Activated naive CD4-positive, alpha-beta T cell treated with anti-CD3 and anti-CD28 coated beads, Interleukin-2, amount 10 ng/mL, durations not matched to agents 7 days and 5 days (primary cell): ENCODE data around the gene KRTAP20-3.

Source experiments
- CTCF ChIA-PET: fragments of 350-600 bp; sonication (Branson Sonifier 250); formaldehyde crosslinking; loops from one replicate; lab custom pipeline; 2021; ENCODE audit warnings: antibody characterized with exemption; lab: Charles Lee
- DNase-seq: peaks from one replicate; pipeline ENCODE4 v3.0.0-alpha.2; 2020
- H3K27ac Mint-ChIP-seq: one replicate; pipeline ENCODE4 v1.8.0; 2021; ENCODE audit warnings: mild to moderate bottlenecking, moderate library complexity, mixed read lengths
- H3K27me3 Mint-ChIP-seq: one replicate; pipeline ENCODE4 v1.8.0; 2021; ENCODE audit warnings: mild to moderate bottlenecking, mixed read lengths
- H3K36me3 Mint-ChIP-seq: one replicate; pipeline ENCODE4 v1.8.0; 2021; ENCODE audit warnings: mixed read lengths
- H3K4me1 Mint-ChIP-seq: one replicate; pipeline ENCODE4 v1.8.0; 2021; ENCODE audit warnings: mixed read lengths
- H3K4me3 Mint-ChIP-seq: one replicate; pipeline ENCODE4 v1.8.0; 2021; ENCODE audit warnings: mild to moderate bottlenecking, moderate library complexity, mixed read lengths
- H3K9me3 Mint-ChIP-seq: one replicate; pipeline ENCODE4 v1.8.0; 2021; ENCODE audit warnings: mixed read lengths

Gene KRTAP20-3

GRCh38 chr21:30642564-30642963, at the start of gene KRTAP20-3:
KRTAP20-3 (plus strand) TSS chr21:30642864.
- CTCF ChIA-PET: no interaction called here
- no peaks in the 10 kb centered on the region for H3K27me3 Mint-ChIP-seq
- H3K9me3 Mint-ChIP-seq: peaks cover 3% of the 10 kb centered on the region
- H3K4me1 Mint-ChIP-seq: no peaks in the 10 kb centered on the region
- DNase-seq: no peak
- H3K36me3 Mint-ChIP-seq: no peaks in the 10 kb centered on the region
- H3K27ac Mint-ChIP-seq: peak within 1 kb of the TSS; percentile 9
- H3K4me3 Mint-ChIP-seq: no peak within 1 kb of the TSS

DNA sequence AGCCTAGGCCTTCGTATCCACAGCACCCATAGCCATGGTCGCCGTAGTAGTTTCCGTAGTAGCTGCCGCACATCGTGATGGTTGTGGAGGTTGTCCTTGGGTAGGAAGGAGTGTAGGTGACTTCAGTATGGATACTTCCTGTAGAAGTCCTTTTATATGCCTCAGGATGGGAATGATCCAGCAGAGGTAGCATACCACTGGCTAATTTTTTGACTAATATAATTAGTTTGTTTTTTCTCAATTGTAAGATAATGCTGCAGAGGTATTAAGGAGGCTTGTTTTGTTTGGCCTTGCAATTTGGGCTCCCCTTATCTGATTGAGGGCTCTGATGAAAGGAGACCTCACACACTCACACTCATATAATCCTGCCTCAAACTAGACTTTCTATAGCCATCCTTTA, 43.9 kb upstream of the KRTAP20-3 start, which contains the start of gene KRTAP6-2:
Gene KRTAP6-2, minus strand, starts transcription at position 101 of the 400 bp plus-strand sequence. Its CDS starts 28 bp downstream, at position 73.
- Mint-ChIP-seq H3K9me3 (peaks cover 6% of the 10 kb centered on the region), H3K4me3 (no peak within 1 kb of the TSS), H3K27me3 (no peaks in the 10 kb centered on the region), H3K36me3 (no peaks in the 10 kb centered on the region), H3K4me1 (no peaks in the 10 kb centered on the region), H3K27ac (no peak within 1 kb of the TSS)
- CTCF ChIA-PET: no interaction called here
- no peak for DNase-seq

DNA sequence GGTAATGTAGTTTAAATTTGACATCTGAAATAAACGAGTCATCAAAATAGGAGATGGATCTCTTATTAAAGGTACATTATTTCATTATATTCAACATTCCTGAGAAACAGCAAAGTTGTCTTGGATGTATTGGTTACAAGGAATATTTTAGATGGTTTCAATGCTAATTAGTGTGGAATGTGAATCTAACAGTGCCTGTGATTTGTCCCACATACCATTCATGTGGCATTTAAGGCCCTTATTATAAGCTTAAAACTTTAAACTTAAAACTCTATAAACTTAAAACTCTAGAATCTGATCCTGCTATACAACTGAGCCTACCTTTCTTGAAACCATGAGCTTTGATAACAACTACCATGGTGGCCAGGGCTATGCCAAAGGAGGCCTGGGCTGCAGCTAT, 41.9 kb upstream of the KRTAP20-3 start, which contains the start of gene KRTAP22-1:
Gene KRTAP22-1, plus strand, starts transcription at position 301 of the 400 bp plus-strand sequence.
- H3K27ac Mint-ChIP-seq: no peak within 1 kb of the TSS
- H3K27me3 Mint-ChIP-seq: no peaks in the 10 kb centered on the region
- CTCF ChIA-PET: no interaction called here
- peaks cover 6% of the 10 kb centered on the region for H3K9me3 Mint-ChIP-seq
- no peaks in the 10 kb centered on the region for H3K36me3 Mint-ChIP-seq
- no peak within 1 kb of the TSS for H3K4me3 Mint-ChIP-seq
- H3K4me1 Mint-ChIP-seq: no peaks in the 10 kb centered on the region
- no peak for DNase-seq

- H3K4me1 Mint-ChIP-seq: no peaks in the 10 kb centered on the region
- no peak overlapping the region for H3K27ac Mint-ChIP-seq
- CTCF ChIA-PET: no interaction called here
- no peak for DNase-seq
- no peaks in the 10 kb centered on the region for H3K27me3 Mint-ChIP-seq
- peaks cover 9% of the 10 kb centered on the region for H3K9me3 Mint-ChIP-seq
- no peaks in the 10 kb centered on the region for H3K36me3 Mint-ChIP-seq
- no peak overlapping the region for H3K4me3 Mint-ChIP-seq
Observed at GRCh38 chr21:30605968-30606367, 36.7 kb upstream of the KRTAP20-3 start.

GRCh38 chr21:30612132-30612531, 30.5 kb upstream of the KRTAP20-3 start:
- H3K4me1 Mint-ChIP-seq: no peaks in the 10 kb centered on the region
- H3K9me3 Mint-ChIP-seq: peaks cover 3% of the 10 kb centered on the region
- no peaks in the 10 kb centered on the region for H3K36me3 Mint-ChIP-seq
- H3K4me3 Mint-ChIP-seq: no peak overlapping the region
- CTCF ChIA-PET: no interaction called here
- H3K27ac Mint-ChIP-seq: no peak overlapping the region
- no peaks in the 10 kb centered on the region for H3K27me3 Mint-ChIP-seq
- no peak for DNase-seq

DNA sequence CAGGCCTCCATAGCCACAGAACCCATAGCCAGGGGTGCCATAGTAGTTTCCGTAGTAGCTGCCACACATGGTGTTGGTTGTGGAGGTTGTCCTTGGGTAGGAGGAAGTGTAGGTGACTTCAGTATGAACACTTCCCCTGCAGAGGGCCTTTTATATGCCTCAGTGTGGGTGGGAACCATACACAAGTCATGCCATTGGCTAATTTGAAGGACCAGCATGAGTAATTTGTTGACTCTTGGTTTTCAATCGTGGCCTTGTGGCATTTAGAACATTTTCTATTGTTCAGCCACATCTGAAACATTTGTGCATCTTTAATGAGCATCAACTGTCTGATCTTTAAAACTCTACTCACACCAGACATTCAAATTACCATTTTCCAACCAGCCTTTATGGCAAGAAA, 28.8 kb upstream of the KRTAP20-3 start, which contains the start of gene KRTAP6-1:
Gene KRTAP6-1, minus strand, starts transcription at position 95 of the 400 bp plus-strand sequence. Its CDS starts 26 bp downstream, at position 69.
- CTCF ChIA-PET: no interaction called here
- no peaks in the 10 kb centered on the region for H3K4me1 Mint-ChIP-seq
- no peaks in the 10 kb centered on the region for H3K27me3 Mint-ChIP-seq
- peaks cover 2% of the 10 kb centered on the region for H3K9me3 Mint-ChIP-seq
- no peak within 1 kb of the TSS for H3K4me3 Mint-ChIP-seq
- H3K36me3 Mint-ChIP-seq: no peaks in the 10 kb centered on the region
- H3K27ac Mint-ChIP-seq: no peak within 1 kb of the TSS
- no peak for DNase-seq

- H3K27me3 Mint-ChIP-seq: no peaks in the 10 kb centered on the region
- H3K4me1 Mint-ChIP-seq: no peaks in the 10 kb centered on the region
- no peak overlapping the region for H3K4me3 Mint-ChIP-seq
- no peaks in the 10 kb centered on the region for H3K36me3 Mint-ChIP-seq
- CTCF ChIA-PET: no interaction called here
- no peak overlapping the region for H3K27ac Mint-ChIP-seq
- peaks cover 2% of the 10 kb centered on the region for H3K9me3 Mint-ChIP-seq
- no peak for DNase-seq
Observed at GRCh38 chr21:30615199-30615598, 27.5 kb upstream of the KRTAP20-3 start.

GRCh38 chr21:30616125-30616524, 26.5 kb upstream of the KRTAP20-3 start, which contains the start of gene KRTAP20-1:
KRTAP20-1 (plus strand) TSS chr21:30616425; CDS start chr21:30616455, 30 bp downstream.
- Mint-ChIP-seq H3K36me3 (no peaks in the 10 kb centered on the region), H3K4me3 (no peak within 1 kb of the TSS), H3K27ac (no peak within 1 kb of the TSS), H3K27me3 (no peaks in the 10 kb centered on the region), H3K9me3 (no peaks in the 10 kb centered on the region), H3K4me1 (no peaks in the 10 kb centered on the region)
- CTCF ChIA-PET: no interaction called here
- DNase-seq: no peak

- Mint-ChIP-seq H3K4me1 (no peaks in the 10 kb centered on the region), H3K9me3 (peaks cover 4% of the 10 kb centered on the region), H3K36me3 (no peaks in the 10 kb centered on the region), H3K27ac (no peak overlapping the region), H3K27me3 (no peaks in the 10 kb centered on the region), H3K4me3 (no peak overlapping the region)
- no peak for DNase-seq
- CTCF ChIA-PET: no interaction called here
Observed at GRCh38 chr21:30620080-30620479, 22.6 kb upstream of the KRTAP20-3 start.

GRCh38 chr21:30620522-30620921, 22.1 kb upstream of the KRTAP20-3 start, which contains the start of gene KRTAP20-4:
KRTAP20-4 (plus strand) TSS chr21:30620627.
- Mint-ChIP-seq H3K27ac (no peak within 1 kb of the TSS), H3K4me3 (no peak within 1 kb of the TSS), H3K27me3 (no peaks in the 10 kb centered on the region), H3K36me3 (no peaks in the 10 kb centered on the region), H3K9me3 (peaks cover 4% of the 10 kb centered on the region), H3K4me1 (no peaks in the 10 kb centered on the region)
- DNase-seq: no peak
- CTCF ChIA-PET: no interaction called here

DNA sequence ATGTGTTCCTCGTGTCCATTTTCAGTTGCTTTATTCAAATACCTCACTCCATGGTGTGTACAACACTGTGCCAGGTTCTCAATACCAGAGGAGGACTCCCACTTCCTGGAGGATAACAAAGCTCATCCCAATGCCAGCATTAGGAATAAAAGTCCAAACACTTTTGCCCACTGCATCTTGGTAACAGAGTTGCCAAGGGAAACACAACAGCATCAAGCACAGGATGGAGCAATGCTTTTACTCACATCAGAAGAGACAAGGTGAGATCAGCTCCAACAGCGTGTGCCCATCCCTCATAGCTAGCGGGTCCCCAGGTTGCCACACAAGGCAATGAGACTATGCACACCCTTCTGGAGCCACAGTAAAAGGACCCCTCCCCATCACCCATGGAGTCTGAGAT, 19.3 kb upstream of the KRTAP20-3 start:
- no peak overlapping the region for H3K4me3 Mint-ChIP-seq
- no peaks in the 10 kb centered on the region for H3K27me3 Mint-ChIP-seq
- peaks cover 4% of the 10 kb centered on the region for H3K9me3 Mint-ChIP-seq
- no peak for DNase-seq
- H3K27ac Mint-ChIP-seq: no peak overlapping the region
- CTCF ChIA-PET: interaction anchor here (0.8 kb wide), 1 partner anchor 9 kb away, joined by 3 read pairs; no protein-coding TSS in a partner anchor
- no peaks in the 10 kb centered on the region for H3K36me3 Mint-ChIP-seq
- H3K4me1 Mint-ChIP-seq: no peaks in the 10 kb centered on the region

GRCh38 chr21:30625449-30626165, 17.1 kb upstream of the KRTAP20-3 start:
- Mint-ChIP-seq H3K36me3 (no peaks in the 10 kb centered on the region), H3K27ac (no peak overlapping the region), H3K4me3 (no peak overlapping the region), H3K9me3 (peaks cover 4% of the 10 kb centered on the region), H3K4me1 (no peaks in the 10 kb centered on the region), H3K27me3 (no peaks in the 10 kb centered on the region)
- DNase-seq: no peak
- CTCF ChIA-PET: no interaction called here

GRCh38 chr21:30628109-30628508, 14.6 kb upstream of the KRTAP20-3 start:
- no peaks in the 10 kb centered on the region for H3K36me3 Mint-ChIP-seq
- no peaks in the 10 kb centered on the region for H3K27me3 Mint-ChIP-seq
- H3K9me3 Mint-ChIP-seq: peaks cover 4% of the 10 kb centered on the region
- H3K4me3 Mint-ChIP-seq: no peak overlapping the region
- DNase-seq: no peak
- CTCF ChIA-PET: no interaction called here
- no peaks in the 10 kb centered on the region for H3K4me1 Mint-ChIP-seq
- H3K27ac Mint-ChIP-seq: no peak overlapping the region

DNA sequence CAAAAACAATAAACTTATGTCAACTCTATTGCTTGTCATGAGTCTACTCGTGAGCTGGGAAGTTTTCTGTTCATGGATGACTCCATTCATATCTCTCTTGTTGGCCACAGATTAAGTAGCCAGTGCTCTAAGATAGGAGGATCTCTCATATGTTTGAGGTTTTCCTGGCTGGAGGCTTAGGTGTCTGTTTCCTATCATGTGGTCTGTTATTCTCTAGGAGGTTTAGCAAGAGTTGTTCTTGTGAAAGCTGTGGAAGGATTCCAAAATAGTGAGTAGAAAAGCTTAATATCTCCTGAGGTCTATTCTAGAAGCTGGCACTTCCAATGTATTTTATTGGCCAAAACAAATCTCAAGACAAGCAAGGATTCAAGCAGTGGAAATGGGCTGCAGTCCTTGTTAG, 13.5 kb upstream of the KRTAP20-3 start:
- Mint-ChIP-seq H3K36me3 (no peaks in the 10 kb centered on the region), H3K9me3 (peaks cover 4% of the 10 kb centered on the region), H3K4me1 (no peaks in the 10 kb centered on the region), H3K27ac (no peak overlapping the region), H3K27me3 (no peaks in the 10 kb centered on the region), H3K4me3 (no peak overlapping the region)
- DNase-seq: no peak
- CTCF ChIA-PET: interaction anchor here (0.6 kb wide), 1 partner anchor 122 kb away, joined by 3 read pairs; no protein-coding TSS in a partner anchor

- CTCF ChIA-PET: no interaction called here
- Mint-ChIP-seq H3K4me1 (no peaks in the 10 kb centered on the region), H3K36me3 (no peaks in the 10 kb centered on the region), H3K4me3 (no peak within 1 kb of the TSS), H3K27ac (no peak within 1 kb of the TSS), H3K27me3 (no peaks in the 10 kb centered on the region), H3K9me3 (peaks cover 3% of the 10 kb centered on the region)
- DNase-seq: no peak
Observed at GRCh38 chr21:30634906-30635305, 7.8 kb upstream of the KRTAP20-3 start, which contains the start of gene KRTAP20-2. KRTAP20-2 (plus strand) TSS chr21:30635206; CDS start chr21:30635264, 58 bp downstream.
